ENCODE results near the gene UNC13B. TPM values are rescaled to one million over a fixed set of nuclear protein-coding genes. Genes with fewer than 3 reads are reported as not detected.

Gene UNC13B
- total and polyA plus RNA-seq, 9 of the 15 experiments (the other 6 are each of a cell fraction or from before 2014, with no cell fraction given): 2.4 to 11.5 (median 8.6) TPM

- TF ChIP-seq ZNF277 (CRISPR knock-in tag; IDR thresholded peaks at IDR 0.05; ENCODE audit: borderline replicate concordance) (no peak), TFAP4 (CRISPR knock-in tag; IDR thresholded peaks at IDR 0.05; ENCODE audit: borderline replicate concordance) (no peak), KHSRP (IDR thresholded peaks at IDR 0.05) (no peak), ZNF239 (CRISPR knock-in tag; IDR thresholded peaks at IDR 0.05) (no peak), MBD2 (IDR thresholded peaks at IDR 0.05; ENCODE audit: borderline replicate concordance, low read depth) (no peak), NONO (IDR thresholded peaks at IDR 0.05; ENCODE audit: low read depth in 2 of 2, low read length in 1 of 2) (no peak), ZNF263 (CRISPR knock-in tag; IDR thresholded peaks at IDR 0.05; ENCODE audit: borderline replicate concordance) (no peak), ZNF134 (CRISPR knock-in tag; conservative IDR thresholded peaks at IDR 0.05) (no peak)
These were observed 118.1 kb downstream of the UNC13B start (continued) for GRCh38 chr9:35279946-35280345.

- WGBS (ENCODE audit: insufficient coverage, low coverage, missing lambda C conversion rate): 0% methylated on average over 1 of the region's 1 CpG
- BruUV-seq (replicated peaks): no TSS peak
- FAIRE-seq (no peak), DNase-seq (ENCODE audit: extremely low read depth in 1 of 4, low spot score in 3 of 4) (no peak), ATAC-seq (no peak)
- no peak overlapping the region for H2AFZ ChIP-seq (ENCODE audit: low read depth, low read length)
- no peaks in the 10 kb centered on the region for H3K36me3 ChIP-seq (ENCODE audit: control insufficient read depth, insufficient read depth, low read length)
- H3K9me1 ChIP-seq (ENCODE audit: control insufficient read depth, insufficient read depth, low read length): no peaks in the 10 kb centered on the region
- H3K27me3 ChIP-seq (ENCODE audit: control insufficient read depth in 2 of 2, insufficient read depth in 2 of 2, low read length in 2 of 2): no peaks in the 10 kb centered on the region
- no peak overlapping the region for H3K27ac ChIP-seq (ENCODE audit: extremely low read depth, low read depth, low read length)
- CTCF ChIA-PET (ENCODE audit: low intra/inter-chr PET ratio): no interaction called here
- intact Hi-C loops (cut with micrococcal nuclease): no loop called here
- peak; percentile 27; the same call in 1 of the 2 replicates for TF ChIP-seq TCF3 (CRISPR knock-in tag; IDR thresholded peaks at IDR 0.05)
- TF ChIP-seq CREB3 (tag; conservative IDR thresholded peaks at IDR 0.05; ENCODE audit: low read depth): no peak
- H3K79me2 ChIP-seq (ENCODE audit: control insufficient read depth, insufficient read depth, low read length): no peaks in the 10 kb centered on the region
- H4K20me1 ChIP-seq (replicated peaks; ENCODE audit: control insufficient read depth, insufficient read depth, low read length): no peaks in the 10 kb centered on the region
- no peaks in the 10 kb centered on the region for H3K9me3 ChIP-seq (replicated peaks; ENCODE audit: control insufficient read depth, insufficient read depth, low read depth, low read length)
- no peak overlapping the region for H3K9ac ChIP-seq (ENCODE audit: insufficient read depth in 1 of 2, low read depth in 2 of 2, low read length in 2 of 2)
- POLR2A ChIA-PET: no interaction called here
- in situ Hi-C loops (cut with MboI): no loop called here
- H3K4me2 ChIP-seq (ENCODE audit: insufficient read depth, low read length): no peak overlapping the region
- H3K4me1 ChIP-seq (replicated peaks in 1 of 2; ENCODE audit: control insufficient read depth in 2 of 2, insufficient read depth in 2 of 2, low read length in 2 of 2): no peaks in the 10 kb centered on the region; a peak in 1 of 5 replicates
- no peak overlapping the region for H3K4me3 ChIP-seq
These were observed 118.6 kb downstream of the UNC13B start for GRCh38 chr9:35280399-35280798.
